CD4-positive, alpha-beta T cell treated with Interleukin-12 subunit alpha and Interleukin-12 subunit beta, for 1 hour (primary cell): ENCODE data around the gene UBAC2.

ENCODE experiments used
- DNase-seq: peaks from one replicate; pipeline ENCODE4 v3.0.0-alpha.2; 2020

The UBAC2 gene

GRCh38 chr13:99366075-99366987 lies 165.7 kb downstream of the UBAC2 start:
- DNase-seq: no peak

- DNase-seq: peak; percentile 52
Observed at GRCh38 chr13:99367106-99367616, 166.5 kb downstream of the UBAC2 start.

DNA sequence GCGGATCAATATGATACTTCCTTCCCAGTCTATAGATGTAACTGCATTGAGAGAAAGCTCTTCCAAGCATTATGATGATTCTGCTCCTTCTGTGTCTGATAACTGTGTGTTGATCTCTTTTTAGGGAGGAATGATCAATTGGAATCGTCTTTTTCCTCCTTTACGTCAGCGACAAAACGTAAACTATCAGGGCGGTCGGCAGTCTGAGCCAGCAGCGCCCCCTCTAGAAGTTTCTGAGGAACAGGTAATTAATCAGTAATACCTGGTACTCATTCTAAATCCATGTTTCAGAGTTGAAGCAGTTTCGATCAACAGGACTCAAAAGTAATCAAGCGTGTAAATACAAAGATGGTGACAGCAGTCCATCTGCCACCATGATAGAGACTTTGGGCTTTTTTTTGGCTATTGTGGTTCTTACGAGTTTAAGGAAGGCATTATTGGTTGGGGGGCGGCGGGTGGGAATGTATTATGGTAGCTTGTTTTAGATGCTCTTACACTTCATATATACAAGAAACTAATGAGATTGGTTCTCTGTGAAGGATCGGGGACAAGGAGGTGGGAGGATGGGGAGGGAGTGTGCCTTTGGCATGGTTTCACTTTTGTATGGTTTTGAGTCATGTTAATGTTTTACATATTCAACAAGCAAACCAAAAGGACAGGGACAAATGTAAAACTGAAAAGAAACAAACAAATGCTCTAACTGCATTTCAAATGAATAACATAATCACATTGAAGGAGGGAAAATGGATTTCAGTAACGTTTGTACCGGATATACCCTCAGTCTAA lies 167.2 kb downstream of the UBAC2 start:
- no peak for DNase-seq

- DNase-seq: no peak
Observed at GRCh38 chr13:99370481-99371275, 170.0 kb downstream of the UBAC2 start.

GRCh38 chr13:99371956-99372355 lies 171.3 kb downstream of the UBAC2 start:
- DNase-seq: peak; percentile 73

DNA sequence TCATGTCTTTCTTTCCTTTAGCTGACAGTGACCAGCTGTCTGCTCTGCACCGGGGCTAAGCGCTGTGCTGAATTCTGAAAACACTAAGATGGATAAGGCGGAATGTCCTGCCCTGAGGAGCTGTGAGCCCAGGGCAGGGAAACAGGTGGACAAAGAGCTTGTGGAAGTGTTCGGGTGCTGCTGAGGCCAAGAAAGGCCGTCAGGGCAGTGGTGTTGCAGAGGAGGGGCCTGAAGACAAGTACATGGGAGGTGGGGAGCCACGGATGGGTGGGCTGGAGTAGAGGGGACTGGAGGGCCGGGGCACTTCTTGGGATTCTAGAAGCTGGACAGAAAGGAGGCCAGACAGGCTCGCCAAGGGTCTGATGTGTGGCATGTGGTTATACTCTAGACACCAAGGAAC lies 172.8 kb downstream of the UBAC2 start:
- DNase-seq: no peak

DNA sequence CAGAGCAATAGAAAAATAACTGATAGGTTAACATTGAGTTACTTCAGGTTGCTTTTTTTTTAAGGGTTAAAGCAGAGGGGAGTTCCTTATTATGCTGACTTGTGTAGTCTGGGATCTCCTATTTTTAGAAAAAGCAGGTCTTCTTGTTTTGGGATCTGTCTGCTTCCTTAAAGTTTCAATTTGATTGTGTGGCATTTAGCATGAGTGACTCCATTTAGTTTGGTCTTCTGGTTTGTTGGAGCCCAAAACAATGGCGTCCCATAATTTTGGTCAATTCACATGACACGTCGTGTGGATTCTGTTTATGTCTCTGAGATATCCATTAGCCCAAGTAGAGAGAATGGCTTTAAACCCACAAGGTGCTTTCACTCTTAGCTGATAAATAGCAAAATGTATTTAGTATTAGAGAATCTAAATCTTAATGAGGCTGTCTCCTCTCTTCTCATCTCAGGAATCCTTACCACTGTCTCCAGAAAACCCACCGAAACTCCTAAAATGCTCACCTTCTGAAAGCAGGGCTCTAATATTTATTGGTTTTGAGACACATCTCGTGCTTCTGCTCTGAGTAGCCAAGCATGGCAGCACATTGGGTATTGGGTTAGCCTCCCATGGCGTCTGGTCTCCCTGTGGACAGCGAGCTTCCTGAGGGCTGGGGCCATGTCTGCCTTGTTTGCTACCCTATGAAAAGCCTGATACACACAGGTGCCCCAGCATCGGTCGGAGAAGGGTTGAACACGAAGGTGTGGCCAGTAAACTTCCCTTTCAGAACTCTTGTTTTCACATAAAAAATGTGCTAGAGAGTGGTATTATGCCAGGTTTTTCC lies 173.7 kb downstream of the UBAC2 start:
- DNase-seq: no peak

- DNase-seq: peak; percentile 65
Observed at GRCh38 chr13:99374994-99375737, 174.5 kb downstream of the UBAC2 start.

DNA sequence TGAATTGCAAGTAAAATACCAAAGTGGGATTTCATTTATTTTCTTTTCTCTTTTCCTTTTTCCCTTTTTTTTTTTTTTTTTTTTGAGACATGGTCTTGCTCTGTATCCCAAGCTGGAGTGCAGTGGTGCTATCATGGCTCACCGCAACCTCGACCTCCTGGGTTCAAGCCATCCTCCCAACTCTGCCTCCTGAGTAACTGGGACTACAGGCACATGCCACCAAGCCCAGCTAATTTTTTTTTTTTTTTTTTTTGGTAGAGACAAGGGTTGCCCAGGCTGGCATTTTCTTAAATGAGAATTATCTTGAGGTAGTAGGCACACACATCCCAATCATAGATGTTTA lies 175.1 kb downstream of the UBAC2 start:
- no peak for DNase-seq

- no peak for DNase-seq
Observed at GRCh38 chr13:99376132-99376531, 175.5 kb downstream of the UBAC2 start.

DNA sequence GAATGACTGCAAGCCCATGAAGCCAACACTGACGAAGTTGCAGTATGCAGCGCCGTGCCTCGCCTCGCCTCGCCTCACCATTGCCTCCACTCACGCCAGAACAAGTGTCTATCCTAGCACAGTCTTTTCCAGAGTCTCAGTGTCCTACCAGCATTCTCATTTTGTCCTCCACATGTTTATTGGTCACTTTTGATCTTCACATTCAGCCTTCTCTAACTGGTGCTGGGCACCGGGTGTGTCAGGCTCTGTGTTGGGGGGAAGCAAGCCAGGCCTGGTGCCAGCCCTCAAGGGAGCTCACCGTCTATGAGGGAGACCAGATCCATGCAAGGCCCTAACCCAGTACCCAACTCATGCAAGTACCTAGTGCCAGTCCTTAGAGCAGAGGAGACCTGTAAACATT lies 176.3 kb downstream of the UBAC2 start:
- DNase-seq: no peak

DNA sequence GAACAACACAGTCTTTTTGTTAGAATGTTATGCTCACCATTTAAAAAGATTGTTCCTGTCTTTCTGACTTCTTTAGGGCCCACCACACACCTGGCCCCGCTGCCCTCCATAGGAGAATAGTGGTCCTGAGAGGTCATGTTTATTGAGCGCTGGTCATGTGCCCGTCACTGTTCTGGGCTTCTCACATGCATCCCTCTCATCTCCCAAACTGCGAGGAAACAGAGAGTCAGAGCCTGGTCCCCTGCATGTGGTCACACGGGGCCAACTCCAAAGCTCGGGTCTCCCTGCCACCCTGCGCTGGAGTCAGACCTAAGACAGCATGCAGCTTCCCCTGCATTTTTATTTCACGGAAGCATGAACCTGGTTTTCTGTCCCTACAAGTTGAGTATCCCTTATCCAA lies 177.0 kb downstream of the UBAC2 start:
- DNase-seq: no peak

GRCh38 chr13:99378985-99379733 lies 178.5 kb downstream of the UBAC2 start:
- DNase-seq: no peak

DNA sequence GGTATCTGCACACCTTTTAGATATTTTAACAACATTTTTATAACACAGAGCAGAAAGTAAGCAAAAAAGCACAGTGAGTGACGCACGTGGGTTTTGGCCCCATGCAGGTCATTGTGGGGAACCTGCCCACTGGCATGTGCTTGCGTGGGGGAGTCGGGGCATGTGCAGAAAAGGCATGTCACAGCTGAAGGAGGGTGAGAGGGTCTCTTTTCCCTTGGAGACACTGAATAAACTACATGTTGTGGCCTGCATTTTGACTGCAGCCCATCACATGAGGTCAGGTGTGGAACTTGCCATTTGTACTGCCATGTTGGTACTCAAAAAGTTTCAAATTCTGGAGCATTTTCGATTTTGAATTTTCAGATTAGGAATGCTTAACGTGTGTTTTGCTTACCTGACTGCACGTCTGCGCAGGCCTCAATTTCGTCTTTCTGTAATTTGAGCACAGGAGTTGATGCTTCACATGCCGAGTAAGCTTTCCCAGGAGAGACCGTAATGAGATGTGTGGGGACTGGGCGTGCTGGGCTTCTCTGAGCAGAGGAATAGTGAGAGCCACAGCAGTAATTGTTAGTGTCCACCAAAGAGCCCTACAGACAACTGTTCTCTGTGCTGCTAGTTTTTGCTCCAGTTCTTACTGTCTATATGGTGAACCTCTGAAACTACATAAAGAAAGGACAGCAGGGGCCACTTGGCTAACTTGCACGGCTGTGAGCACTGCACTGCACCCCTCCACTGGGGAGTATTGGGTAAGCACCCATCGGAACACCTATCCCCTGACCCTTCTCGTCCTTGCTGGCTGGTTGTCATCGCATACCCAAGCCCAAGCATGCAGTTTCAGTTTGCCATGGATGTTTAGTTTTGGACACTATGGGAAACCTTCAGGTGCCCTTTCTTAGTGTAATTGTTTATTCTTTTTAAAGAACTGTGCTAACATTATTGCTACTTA lies 179.5 kb downstream of the UBAC2 start:
- DNase-seq: no peak

- DNase-seq: peak; percentile 56
Observed at GRCh38 chr13:99380921-99381645, 180.4 kb downstream of the UBAC2 start.

- DNase-seq: no peak
Observed at GRCh38 chr13:99381766-99382165, 181.1 kb downstream of the UBAC2 start.

DNA sequence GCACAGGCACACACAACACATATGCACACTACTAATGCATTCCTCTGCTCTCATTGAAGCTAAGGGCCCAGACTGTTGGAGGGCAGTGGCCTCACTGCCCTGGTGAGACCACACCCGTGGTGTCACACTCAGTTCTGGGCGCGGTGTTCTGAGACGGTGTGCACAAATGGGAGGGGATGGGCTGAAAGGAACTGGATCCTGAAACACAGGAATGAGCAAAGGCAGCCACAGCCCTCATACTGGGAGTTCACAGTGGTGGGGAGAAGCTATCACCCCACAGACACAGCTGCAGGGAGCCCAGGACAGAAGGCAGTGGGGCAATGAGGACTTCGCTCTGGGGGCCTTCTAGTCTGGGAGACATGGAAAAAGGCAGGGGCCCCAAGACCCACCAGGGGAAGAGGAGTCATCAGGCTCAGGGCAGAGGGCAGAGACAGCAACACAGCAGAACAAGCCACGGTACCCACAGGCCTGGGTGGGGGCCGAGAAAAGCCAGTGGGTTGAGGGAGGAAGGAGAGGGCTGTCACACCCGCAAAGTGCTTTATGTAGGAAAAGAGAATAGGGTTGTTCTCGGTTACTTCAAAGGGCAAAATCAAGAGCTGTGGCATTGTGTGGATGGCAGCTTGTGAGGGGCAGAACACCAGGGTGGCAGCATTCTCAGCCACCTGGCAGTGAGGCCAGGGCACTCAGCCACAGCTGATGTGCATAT lies 181.9 kb downstream of the UBAC2 start:
- peak; percentile 56 for DNase-seq

- no peak for DNase-seq
Observed at GRCh38 chr13:99383511-99383921, 182.9 kb downstream of the UBAC2 start.
